Naive B cell (primary cell): ENCODE measurements around the gene TMEM52B. TPM values are rescaled to one million over a fixed set of nuclear protein-coding genes. Genes with fewer than 3 reads are reported as not detected.

Source experiments
- polyA plus RNA-seq, 6 donors: library from polyadenylated mRNA; unstranded; fragments of 300-500 nt; fragmentation: Illumina TruSeq; gene quantifications; one replicate each; pipeline ENCODE4 v1.2.3, GENCODE V29; 2021; ENCODE audit warnings: low read depth in 6 of 6

The TMEM52B gene
- polyA plus RNA-seq, 6 donors from 2014 or later: not detected

Other genes starting within 250 kb of the TMEM52B start
- not detected for gene CLEC2A, start 246.7 kb upstream of the TMEM52B start, polyA plus RNA-seq
- 1 to 10 TPM in 1 of 6 donors, under 1 TPM in 3, not detected in 2; 0.29 to 1.6 (median 0.38) TPM for gene CLEC12A, start 207.6 kb upstream of the TMEM52B start, polyA plus RNA-seq
- 1 to 10 TPM in 3 of 6 donors, under 1 TPM in 3; 0.48 to 3.1 (median 1.3) TPM for gene CLEC1B, start 179.9 kb upstream of the TMEM52B start, polyA plus RNA-seq
- gene CLEC12B, start 168.4 kb upstream of the TMEM52B start, polyA plus RNA-seq: not detected
- gene CLEC9A, start 148.3 kb upstream of the TMEM52B start, polyA plus RNA-seq: not detected
- gene CLEC1A, start 80.0 kb upstream of the TMEM52B start, polyA plus RNA-seq: not detected
- gene CLEC7A, start 48.8 kb upstream of the TMEM52B start, polyA plus RNA-seq: under 1 TPM in 4 of 6 donors, not detected in 2; 0.12 to 0.78 (median 0.58) TPM
- gene OLR1, start 6.9 kb upstream of the TMEM52B start, polyA plus RNA-seq: not detected
- 1 to 10 TPM in 5 of 6 donors, not detected in 1; 1.3 to 2.8 (median 2.1) TPM for gene GABARAPL1, start 33.8 kb downstream of the TMEM52B start, polyA plus RNA-seq
- 1 to 10 TPM in 3 of 6 donors, under 1 TPM in 3; 0.60 to 2.4 (median 1.1) TPM for gene KLRD1, start 128.8 kb downstream of the TMEM52B start, polyA plus RNA-seq
- gene KLRK1, start 211.0 kb downstream of the TMEM52B start, polyA plus RNA-seq: 10 to 100 TPM in 4 of 6 donors, 1 to 10 TPM in 2; 3.3 to 56.7 (median 35.3) TPM
- gene KLRC4, start 230.7 kb downstream of the TMEM52B start, polyA plus RNA-seq: not detected
- gene KLRC3, start 241.6 kb downstream of the TMEM52B start, polyA plus RNA-seq: not detected